ENCODE results near the gene CADPS2.

CADPS2 gene

DNA sequence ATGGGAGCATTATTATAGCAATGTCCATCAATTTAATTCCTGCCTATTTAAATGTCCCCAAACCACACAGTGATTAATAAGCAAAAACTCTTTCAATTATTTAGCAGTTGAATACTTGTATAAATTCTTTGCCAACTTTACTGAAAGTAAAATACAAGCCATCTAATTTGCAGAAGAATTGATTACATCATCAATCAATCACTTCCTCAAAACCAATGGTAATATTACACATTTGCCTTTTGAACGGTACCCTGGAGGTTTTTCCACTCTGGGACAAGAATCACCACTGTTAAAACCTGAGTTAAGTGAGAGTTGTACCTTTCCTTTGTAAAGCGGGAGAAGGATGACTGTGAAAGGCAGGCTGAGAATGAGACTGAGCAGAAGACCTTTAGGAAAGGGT lies 280.3 kb downstream of the CADPS2 start:
- TF ChIP-seq, protein P1, sequence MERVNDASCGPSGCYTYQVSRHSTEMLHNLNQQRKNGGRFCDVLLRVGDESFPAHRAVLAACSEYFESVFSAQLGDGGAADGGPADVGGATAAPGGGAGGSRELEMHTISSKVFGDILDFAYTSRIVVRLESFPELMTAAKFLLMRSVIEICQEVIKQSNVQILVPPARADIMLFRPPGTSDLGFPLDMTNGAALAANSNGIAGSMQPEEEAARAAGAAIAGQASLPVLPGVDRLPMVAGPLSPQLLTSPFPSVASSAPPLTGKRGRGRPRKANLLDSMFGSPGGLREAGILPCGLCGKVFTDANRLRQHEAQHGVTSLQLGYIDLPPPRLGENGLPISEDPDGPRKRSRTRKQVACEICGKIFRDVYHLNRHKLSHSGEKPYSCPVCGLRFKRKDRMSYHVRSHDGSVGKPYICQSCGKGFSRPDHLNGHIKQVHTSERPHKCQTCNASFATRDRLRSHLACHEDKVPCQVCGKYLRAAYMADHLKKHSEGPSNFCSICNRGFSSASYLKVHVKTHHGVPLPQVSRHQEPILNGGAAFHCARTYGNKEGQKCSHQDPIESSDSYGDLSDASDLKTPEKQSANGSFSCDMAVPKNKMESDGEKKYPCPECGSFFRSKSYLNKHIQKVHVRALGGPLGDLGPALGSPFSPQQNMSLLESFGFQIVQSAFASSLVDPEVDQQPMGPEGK (CRISPR knock-in tag; IDR thresholded peaks at IDR 0.05; ENCODE audit: borderline replicate concordance): no peak
- no peak for ATAC-seq

DNA sequence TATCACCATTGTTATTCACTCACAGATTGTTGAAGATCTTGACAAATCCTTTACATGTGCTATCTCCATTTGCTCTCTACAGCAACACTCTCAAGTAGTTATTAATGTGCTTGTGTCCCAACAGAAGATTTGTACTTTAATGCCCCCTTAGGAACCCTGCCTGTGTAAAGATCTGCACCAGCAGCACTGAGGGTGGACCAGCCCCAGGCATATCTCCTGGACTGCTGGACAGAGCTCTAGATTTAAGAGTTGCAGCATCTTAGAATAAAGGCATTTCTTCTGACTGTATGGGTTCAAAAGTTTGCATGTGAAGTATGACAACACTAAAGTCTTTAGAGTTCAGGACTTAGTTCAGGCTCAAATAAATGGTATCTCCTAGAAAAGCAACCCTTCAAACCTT lies 282.0 kb downstream of the CADPS2 start:
- ATAC-seq: no peak
- TF ChIP-seq, protein P2, sequence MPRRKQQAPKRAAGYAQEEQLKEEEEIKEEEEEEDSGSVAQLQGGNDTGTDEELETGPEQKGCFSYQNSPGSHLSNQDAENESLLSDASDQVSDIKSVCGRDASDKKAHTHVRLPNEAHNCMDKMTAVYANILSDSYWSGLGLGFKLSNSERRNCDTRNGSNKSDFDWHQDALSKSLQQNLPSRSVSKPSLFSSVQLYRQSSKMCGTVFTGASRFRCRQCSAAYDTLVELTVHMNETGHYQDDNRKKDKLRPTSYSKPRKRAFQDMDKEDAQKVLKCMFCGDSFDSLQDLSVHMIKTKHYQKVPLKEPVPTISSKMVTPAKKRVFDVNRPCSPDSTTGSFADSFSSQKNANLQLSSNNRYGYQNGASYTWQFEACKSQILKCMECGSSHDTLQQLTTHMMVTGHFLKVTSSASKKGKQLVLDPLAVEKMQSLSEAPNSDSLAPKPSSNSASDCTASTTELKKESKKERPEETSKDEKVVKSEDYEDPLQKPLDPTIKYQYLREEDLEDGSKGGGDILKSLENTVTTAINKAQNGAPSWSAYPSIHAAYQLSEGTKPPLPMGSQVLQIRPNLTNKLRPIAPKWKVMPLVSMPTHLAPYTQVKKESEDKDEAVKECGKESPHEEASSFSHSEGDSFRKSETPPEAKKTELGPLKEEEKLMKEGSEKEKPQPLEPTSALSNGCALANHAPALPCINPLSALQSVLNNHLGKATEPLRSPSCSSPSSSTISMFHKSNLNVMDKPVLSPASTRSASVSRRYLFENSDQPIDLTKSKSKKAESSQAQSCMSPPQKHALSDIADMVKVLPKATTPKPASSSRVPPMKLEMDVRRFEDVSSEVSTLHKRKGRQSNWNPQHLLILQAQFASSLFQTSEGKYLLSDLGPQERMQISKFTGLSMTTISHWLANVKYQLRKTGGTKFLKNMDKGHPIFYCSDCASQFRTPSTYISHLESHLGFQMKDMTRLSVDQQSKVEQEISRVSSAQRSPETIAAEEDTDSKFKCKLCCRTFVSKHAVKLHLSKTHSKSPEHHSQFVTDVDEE (CRISPR knock-in tag; IDR thresholded peaks at IDR 0.05): no peak
- TF ChIP-seq ESRRG (CRISPR knock-in tag; IDR thresholded peaks at IDR 0.05) (no peak), GLIS3 (CRISPR knock-in tag; IDR thresholded peaks at IDR 0.05) (no peak), PPARA (CRISPR knock-in tag; IDR thresholded peaks at IDR 0.05; ENCODE audit: borderline replicate concordance) (no peak), ZNF70 (CRISPR knock-in tag; IDR thresholded peaks at IDR 0.05) (no peak), ZFP3 (CRISPR knock-in tag; IDR thresholded peaks at IDR 0.05) (no peak), ARNTL (CRISPR knock-in tag; IDR thresholded peaks at IDR 0.05; ENCODE audit: borderline replicate concordance, low read depth) (no peak), ZC3H10 (CRISPR knock-in tag; IDR thresholded peaks at IDR 0.05) (no peak), TOX (CRISPR knock-in tag; IDR thresholded peaks at IDR 0.05; ENCODE audit: borderline replicate concordance) (no peak), ZFP30 (CRISPR knock-in tag; IDR thresholded peaks at IDR 0.05) (no peak), RARB (CRISPR knock-in tag; IDR thresholded peaks at IDR 0.05) (no peak), SNAI2 (CRISPR knock-in tag; IDR thresholded peaks at IDR 0.05) (no peak)
- TF ChIP-seq, protein P3, sequence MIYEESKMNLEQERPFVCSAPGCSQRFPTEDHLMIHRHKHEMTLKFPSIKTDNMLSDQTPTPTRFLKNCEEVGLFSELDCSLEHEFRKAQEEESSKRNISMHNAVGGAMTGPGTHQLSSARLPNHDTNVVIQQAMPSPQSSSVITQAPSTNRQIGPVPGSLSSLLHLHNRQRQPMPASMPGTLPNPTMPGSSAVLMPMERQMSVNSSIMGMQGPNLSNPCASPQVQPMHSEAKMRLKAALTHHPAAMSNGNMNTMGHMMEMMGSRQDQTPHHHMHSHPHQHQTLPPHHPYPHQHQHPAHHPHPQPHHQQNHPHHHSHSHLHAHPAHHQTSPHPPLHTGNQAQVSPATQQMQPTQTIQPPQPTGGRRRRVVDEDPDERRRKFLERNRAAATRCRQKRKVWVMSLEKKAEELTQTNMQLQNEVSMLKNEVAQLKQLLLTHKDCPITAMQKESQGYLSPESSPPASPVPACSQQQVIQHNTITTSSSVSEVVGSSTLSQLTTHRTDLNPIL (CRISPR knock-in tag; IDR thresholded peaks at IDR 0.05; ENCODE audit: low read depth): no peak
- TF ChIP-seq, protein P4, sequence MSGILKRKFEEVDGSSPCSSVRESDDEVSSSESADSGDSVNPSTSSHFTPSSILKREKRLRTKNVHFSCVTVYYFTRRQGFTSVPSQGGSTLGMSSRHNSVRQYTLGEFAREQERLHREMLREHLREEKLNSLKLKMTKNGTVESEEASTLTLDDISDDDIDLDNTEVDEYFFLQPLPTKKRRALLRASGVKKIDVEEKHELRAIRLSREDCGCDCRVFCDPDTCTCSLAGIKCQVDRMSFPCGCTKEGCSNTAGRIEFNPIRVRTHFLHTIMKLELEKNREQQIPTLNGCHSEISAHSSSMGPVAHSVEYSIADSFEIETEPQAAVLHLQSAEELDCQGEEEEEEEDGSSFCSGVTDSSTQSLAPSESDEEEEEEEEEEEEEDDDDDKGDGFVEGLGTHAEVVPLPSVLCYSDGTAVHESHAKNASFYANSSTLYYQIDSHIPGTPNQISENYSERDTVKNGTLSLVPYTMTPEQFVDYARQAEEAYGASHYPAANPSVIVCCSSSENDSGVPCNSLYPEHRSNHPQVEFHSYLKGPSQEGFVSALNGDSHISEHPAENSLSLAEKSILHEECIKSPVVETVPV (CRISPR knock-in tag; IDR thresholded peaks at IDR 0.05): no peak
- TF ChIP-seq, protein P5, sequence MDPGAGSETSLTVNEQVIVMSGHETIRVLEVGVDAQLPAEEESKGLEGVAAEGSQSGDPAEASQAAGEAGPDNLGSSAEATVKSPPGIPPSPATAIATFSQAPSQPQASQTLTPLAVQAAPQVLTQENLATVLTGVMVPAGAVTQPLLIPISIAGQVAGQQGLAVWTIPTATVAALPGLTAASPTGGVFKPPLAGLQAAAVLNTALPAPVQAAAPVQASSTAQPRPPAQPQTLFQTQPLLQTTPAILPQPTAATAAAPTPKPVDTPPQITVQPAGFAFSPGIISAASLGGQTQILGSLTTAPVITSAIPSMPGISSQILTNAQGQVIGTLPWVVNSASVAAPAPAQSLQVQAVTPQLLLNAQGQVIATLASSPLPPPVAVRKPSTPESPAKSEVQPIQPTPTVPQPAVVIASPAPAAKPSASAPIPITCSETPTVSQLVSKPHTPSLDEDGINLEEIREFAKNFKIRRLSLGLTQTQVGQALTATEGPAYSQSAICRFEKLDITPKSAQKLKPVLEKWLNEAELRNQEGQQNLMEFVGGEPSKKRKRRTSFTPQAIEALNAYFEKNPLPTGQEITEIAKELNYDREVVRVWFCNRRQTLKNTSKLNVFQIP (CRISPR knock-in tag; IDR thresholded peaks at IDR 0.05; ENCODE audit: borderline replicate concordance, low read depth): no peak

DNA sequence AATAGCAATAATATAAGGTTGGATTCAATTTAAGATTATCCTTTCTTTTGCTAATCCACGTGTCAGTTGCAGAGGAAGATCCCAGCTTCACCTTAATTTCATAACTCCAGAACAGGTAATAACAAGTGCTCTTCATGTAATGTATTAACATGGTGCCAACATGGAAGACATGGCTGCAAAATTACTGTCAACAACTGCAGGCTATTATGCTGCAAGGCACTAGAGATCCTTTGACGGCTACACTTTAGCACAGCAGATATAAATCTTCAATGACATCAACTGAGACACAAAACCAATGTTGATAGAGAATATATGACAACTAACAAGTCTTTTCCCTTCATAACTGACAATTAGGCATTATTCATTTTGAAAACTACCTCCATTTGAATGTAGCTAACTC lies 283.5 kb downstream of the CADPS2 start:
- no peak for TF ChIP-seq ZNF565 (CRISPR knock-in tag; conservative IDR thresholded peaks at IDR 0.05; ENCODE audit: low read depth)
- TF ChIP-seq CSDC2 (CRISPR knock-in tag; IDR thresholded peaks at IDR 0.05): no peak
- no peak for ATAC-seq

DNA sequence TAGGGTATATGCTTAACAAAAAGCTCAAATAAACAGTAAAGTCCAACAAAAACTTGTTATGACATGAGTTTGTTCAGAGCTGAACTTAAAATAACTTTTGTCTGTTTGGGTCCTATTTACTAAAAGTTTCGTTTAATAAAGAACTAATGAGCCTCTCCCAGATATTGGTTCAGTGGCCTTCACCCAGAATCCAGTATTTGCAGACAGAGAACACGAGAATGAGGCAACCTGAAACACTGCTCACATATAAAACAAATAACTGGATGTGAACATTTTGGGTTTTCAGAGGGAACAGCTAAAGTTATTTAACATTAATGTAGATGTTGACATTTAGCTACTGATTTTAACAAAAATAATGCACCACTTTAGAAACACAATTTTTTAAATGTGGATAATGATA lies 285.6 kb downstream of the CADPS2 start:
- TF ChIP-seq ESRRG (CRISPR knock-in tag; IDR thresholded peaks at IDR 0.05) (no peak), ZFP30 (CRISPR knock-in tag; IDR thresholded peaks at IDR 0.05) (no peak), PPARA (CRISPR knock-in tag; IDR thresholded peaks at IDR 0.05; ENCODE audit: borderline replicate concordance) (no peak), RARB (CRISPR knock-in tag; IDR thresholded peaks at IDR 0.05) (no peak), ARNTL (CRISPR knock-in tag; IDR thresholded peaks at IDR 0.05; ENCODE audit: borderline replicate concordance, low read depth) (no peak), ZNF565 (CRISPR knock-in tag; conservative IDR thresholded peaks at IDR 0.05; ENCODE audit: low read depth) (no peak), ZNF70 (CRISPR knock-in tag; IDR thresholded peaks at IDR 0.05) (no peak), OSR1 (CRISPR knock-in tag; IDR thresholded peaks at IDR 0.05) (no peak), SNAI2 (CRISPR knock-in tag; IDR thresholded peaks at IDR 0.05) (no peak), BACH2 (CRISPR knock-in tag; IDR thresholded peaks at IDR 0.05; ENCODE audit: borderline replicate concordance) (no peak)
- TF ChIP-seq, protein P5 (CRISPR knock-in tag; IDR thresholded peaks at IDR 0.05; ENCODE audit: borderline replicate concordance, low read depth): no peak
- TF ChIP-seq, protein P1 (CRISPR knock-in tag; IDR thresholded peaks at IDR 0.05; ENCODE audit: borderline replicate concordance): no peak
- TF ChIP-seq, protein P3 (CRISPR knock-in tag; IDR thresholded peaks at IDR 0.05; ENCODE audit: low read depth): no peak

More for the DNA sequence above, 285.6 kb downstream of the CADPS2 start:
- ATAC-seq: no peak

All from SK-N-SH treated with all-trans-retinoic acid at 6 μM for 48 hours (cell line).